Fibroblast of skin of left quadriceps (primary cell): ENCODE data around the gene LMNTD1.
A peak's percentile ranks its signal among the peaks of the same experiment; 100 is the strongest.

ENCODE experiments used
- DNase-seq, 2 experiments: peaks; one replicate each; pipeline ENCODE4 v3.0.0-alpha.2; 2013; ENCODE audit warnings: low read depth in 2 of 2

LMNTD1 gene

GRCh38 chr12:25552681-25553080, 402 bp downstream of the LMNTD1 start:
- DNase-seq, result peak in 1 of 2 experiments; percentile 7

DNA sequence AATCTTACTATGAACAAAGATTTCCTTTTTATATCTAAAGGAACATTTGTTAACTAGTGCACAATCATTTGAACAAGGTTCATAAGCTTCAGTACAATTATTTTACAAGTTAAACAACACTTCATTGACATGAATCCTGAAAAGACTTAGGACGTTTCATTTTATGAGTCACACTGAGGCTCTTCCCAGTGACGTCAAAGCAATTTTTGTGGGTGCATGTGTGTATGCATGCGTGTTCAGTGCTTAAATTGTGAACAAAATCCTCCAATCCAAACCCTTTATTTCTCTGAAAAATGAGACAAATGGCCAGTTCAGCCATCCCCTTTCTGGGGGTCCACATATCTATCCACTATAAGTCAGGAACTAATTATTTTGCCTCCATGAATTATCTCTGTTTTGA, 2.9 kb downstream of the LMNTD1 start:
- DNase-seq, result peak in 1 of 2 experiments; percentile 11

- DNase-seq, result no peak
These were observed 4.0 kb downstream of the LMNTD1 start for GRCh38 chr12:25549120-25549519.

DNA sequence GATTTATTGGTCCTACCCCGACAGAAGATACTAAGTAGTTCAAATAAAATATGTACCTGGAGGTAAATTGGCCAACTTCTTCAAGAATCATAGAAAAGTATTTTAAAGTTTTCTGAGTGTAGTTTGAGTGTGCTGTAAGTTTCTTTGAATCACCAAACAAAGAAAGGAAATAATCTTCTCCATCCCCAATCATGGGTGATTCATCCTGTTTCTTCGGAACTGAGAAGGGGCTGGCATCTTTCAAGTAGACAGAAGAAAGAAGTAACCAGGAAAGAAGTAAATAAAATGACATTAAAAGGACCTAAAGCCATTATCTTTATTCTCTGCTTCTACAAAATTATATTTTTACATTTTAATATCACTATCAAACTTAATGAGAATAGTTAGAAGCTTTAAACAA, 6.8 kb downstream of the LMNTD1 start:
- no peak for DNase-seq

- DNase-seq, result no peak
These were observed 19.9 kb downstream of the LMNTD1 start for GRCh38 chr12:25533150-25533549.

DNA sequence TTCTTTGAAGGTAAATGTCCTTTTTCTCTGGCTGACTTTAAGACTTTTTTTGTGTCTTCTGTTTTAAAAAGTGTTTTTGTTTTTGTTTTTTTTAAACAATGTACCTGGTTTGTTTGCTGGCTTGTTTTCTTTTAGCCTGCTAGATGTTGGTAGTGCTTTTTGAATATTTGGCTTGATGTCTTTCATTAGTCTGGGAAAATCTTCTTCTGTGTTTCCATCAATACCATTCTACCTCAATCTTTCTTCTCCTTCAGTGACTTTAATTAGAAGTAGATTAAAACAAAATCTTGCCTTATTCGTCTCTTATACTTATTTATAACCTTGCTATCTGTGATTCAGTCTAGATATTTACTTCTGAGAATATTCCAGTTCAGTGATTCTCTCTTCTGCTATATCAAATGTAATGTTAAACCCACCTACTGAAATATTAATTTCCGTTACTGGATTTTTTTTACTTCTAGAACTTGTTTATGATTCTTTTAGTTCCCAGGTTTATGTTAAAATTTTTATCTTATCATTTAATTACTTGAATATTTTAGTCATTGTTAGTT, 21.5 kb downstream of the LMNTD1 start:
- no peak for DNase-seq

- DNase-seq, result no peak
These were observed 23.3 kb downstream of the LMNTD1 start for GRCh38 chr12:25529738-25530137.

GRCh38 chr12:25526778-25527177, 26.3 kb downstream of the LMNTD1 start:
- no peak for DNase-seq

DNA sequence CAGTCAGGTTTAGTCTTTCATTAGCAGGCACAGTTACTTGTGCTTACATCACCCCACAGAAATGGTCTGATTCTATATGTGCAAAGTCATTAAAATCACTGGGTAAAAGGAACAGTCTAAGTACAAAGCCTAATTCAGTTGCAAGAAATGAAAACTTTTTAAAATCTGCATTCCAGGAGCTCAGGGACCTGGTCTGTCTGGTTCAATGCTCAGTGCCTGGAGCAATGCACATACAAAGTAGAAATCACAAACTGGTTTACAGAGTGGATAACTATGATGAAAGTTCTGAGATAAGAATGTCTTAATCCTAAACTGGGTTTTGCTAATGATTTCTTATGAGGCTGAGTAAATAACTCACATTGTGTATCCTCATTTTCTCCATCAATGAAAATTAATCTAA, 28.7 kb downstream of the LMNTD1 start:
- DNase-seq, result no peak

- DNase-seq, result no peak
These were observed 31.3 kb downstream of the LMNTD1 start for GRCh38 chr12:25521625-25522256.

- DNase-seq, result peak; percentile 85
These were observed 34.6 kb downstream of the LMNTD1 start for GRCh38 chr12:25518512-25518911.

GRCh38 chr12:25504744-25505143, 48.3 kb downstream of the LMNTD1 start:
- no peak for DNase-seq

DNA sequence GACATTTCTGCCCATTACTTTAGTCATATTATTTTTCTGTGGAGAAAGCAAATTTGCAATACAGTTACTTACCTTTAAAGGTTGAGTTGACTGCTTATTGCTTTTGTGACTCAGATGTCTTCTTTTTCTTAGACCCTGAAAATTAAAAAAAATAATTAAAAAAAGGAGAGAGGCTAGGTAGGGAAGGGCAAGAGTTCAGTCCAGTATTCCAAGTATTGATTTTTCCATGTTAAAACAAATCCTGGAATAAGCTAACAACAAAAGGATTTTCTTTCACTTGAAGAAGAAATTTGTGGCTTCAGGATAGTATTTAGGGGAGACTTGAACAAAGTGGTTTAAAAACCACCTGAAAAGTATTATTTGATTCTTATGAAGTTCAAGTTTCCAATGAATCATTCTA, 49.4 kb downstream of the LMNTD1 start:
- no peak for DNase-seq

DNA sequence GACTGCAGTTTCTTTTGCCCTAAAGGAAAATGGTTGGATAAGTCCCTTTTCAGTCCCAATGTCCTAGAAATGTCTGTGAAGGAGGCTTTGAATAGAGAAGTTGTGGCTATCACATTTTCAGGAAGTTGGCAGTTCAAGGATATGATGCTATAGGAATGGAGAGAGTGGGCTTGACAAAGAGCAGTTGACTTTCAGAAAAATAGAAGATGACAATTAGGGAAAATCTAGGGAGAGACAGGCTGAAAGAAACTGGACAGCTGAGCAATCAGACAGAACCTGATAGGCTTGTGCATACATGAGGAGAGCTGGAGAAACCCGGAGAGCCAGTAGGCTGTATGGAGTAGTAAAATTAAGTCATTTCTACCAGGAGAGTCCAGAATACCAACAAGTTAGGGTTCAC, 50.5 kb downstream of the LMNTD1 start:
- no peak for DNase-seq

DNA sequence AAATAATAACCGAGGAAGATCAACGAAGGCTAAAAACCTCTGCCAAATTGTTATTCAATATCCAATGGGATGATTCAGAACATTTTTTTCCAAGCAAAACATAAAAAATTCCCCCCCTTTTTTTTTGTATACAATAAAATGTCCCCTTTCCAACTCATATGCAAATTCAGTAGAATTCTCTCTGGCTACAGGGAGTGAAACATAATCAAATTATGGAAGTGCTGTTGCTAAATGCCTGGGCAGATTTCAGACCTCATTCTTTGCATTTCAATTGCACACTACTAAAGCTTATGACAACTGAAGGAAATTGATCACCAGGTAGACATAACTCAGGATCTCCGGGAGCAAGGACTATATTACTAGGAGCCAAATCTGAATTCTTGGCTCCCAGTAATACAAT, 51.0 kb downstream of the LMNTD1 start:
- DNase-seq, result no peak

GRCh38 chr12:25501549-25501948, 51.5 kb downstream of the LMNTD1 start:
- no peak for DNase-seq

DNA sequence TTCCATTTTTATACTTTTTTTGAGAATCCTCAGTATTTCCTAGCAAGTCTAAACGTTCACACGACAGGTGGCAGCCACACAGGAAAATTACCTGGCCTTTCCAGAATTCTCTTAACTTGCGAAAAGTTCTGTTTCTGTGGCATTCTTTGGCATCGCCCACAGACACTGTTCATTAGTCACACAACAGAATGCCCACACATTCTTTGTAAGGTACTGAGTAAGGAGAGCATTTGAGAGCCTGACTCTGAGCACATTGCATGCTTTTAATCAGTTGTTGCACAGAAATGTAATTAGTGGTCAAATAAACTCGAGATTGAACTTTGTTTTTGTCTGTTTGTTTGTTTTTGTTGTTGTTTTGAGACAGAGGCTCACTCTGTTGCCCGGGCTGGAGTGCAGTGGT, 52.4 kb downstream of the LMNTD1 start:
- no peak for DNase-seq

DNA sequence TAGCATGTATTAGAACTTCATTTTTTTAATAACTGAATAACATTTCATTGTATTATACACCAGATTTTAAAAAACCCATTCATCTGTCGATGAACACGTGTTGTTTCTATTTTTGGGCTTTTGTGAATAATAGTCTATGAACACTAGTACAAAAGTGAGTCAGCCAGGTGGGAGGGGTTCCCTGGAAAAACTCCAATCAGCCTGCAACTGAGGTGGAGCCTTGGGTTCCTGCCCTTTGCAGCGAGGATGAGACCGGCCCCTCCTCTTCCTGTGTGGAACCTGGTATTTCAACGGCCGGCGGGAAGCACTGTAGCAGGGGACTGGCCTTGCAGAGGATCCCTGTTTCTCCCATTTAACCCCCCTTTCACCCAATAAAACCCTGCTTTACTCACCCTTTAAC, 56.1 kb downstream of the LMNTD1 start:
- DNase-seq, result no peak

DNA sequence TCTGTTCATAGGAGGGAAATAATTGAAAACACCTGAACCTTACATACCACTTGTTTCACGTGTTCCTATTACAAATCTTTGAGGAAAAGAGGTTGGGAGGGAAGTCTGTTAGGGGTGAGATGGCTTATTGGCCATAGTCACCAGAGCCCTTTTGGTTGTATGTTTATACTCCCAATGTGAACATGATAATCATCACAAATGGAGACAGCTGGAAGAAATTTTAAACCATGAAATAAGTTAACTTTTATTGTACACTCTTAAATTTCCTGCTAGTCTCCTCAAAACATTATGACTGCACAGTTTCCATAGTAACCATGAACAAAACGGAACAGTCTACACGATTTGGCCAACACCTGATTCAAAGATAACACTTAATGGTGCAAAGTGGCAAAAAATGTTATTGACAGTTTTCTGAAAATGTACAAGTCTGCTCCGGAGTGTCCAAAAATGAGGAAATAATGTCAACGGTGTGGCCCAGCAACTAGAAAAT, 56.9 kb downstream of the LMNTD1 start:
- DNase-seq, result peak; percentile 74

DNA sequence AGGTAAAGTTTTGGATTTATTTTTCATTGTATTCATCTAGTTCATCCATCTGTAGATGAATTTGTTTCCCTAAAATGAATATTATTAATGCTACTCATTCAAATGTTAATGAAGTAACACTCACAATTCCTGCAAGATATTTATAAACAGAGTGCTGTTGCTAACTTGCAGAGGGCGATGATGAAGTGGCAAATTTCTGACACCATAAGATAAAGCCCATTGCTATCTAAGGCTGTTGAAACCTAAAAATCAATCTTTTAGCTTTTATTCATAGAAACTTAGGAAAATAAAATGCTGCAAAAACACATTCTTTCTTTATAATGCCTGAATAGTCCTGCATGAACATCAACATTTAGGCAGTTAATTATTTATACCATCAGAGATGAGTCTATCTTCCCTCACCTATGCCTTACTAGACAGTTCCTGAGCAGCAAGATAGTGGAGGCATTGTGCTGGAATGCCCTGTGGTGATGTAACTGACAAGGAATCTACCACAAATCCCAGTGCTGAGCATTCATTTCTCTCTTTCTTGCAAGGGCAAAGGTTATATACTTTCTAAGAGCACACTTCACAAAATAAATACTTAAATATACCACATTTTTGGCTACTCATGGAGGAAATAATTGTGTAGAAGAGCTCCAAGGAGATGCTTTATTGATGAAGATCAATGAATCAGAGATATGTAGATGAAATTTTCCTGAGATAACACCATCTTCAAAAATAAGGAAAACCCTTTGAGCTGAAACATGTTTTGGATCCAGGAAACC, 57.6 kb downstream of the LMNTD1 start:
- peak; percentile 83 to 86 for DNase-seq

- no peak for DNase-seq
These were observed 58.2 kb downstream of the LMNTD1 start for GRCh38 chr12:25494926-25495325.

DNA sequence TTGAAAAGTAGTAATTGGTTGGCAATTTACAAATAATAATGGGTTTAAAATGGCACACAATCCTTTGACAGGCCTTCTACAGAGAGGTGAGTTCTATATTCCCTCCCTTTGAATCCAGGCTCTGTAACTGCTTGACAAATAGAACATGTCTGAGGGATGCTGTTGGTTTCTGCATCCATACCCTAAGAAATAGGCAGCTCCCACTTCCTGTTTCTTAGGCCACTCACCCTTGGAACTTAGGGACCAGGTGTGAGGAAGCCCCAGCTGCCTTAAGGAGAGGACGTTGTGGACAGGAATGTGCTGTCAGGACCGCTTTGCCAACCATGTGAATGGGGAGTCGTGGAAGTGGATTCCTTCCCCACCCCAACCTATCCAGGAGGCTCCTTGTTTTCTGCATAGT, 59.4 kb downstream of the LMNTD1 start:
- DNase-seq, result no peak
